ENCODE data around the gene POU2F3. TPM values are rescaled to one million over a fixed set of nuclear protein-coding genes. Genes with fewer than 3 reads are reported as not detected.

Gene POU2F3
- total RNA-seq, 1 experiment from 2014 or later: not detected

GRCh38 chr11:120197251-120197891, 42.6 kb upstream of the POU2F3 start:
- POLR2A ChIA-PET: no interaction called here
- no peaks in the 10 kb centered on the region for H3K27me3 Mint-ChIP-seq (ENCODE audit: insufficient read depth, unreplicated experiment)
- no TSS peak for BruUV-seq (replicated peaks)
- no peak for TF ChIP-seq CTCF (IDR thresholded peaks at IDR 0.05; ENCODE audit: insufficient read depth in 1 of 2, low read depth in 1 of 2, low read length in 1 of 2, severe bottlenecking in 1 of 2, unreplicated experiment in 1 of 2)
- H3K4me3 Mint-ChIP-seq (ENCODE audit: unreplicated experiment): no peak overlapping the region
- Histone ChIP-seq H3K4me3 (ENCODE audit: low read depth, low read length) (no peak overlapping the region), H3K36me3 (ENCODE audit: control insufficient read depth, insufficient read depth, low read length) (no peaks in the 10 kb centered on the region), H3K27me3 (replicated peaks; ENCODE audit: control insufficient read depth, insufficient read depth, low read length) (no peaks in the 10 kb centered on the region), H3K9me3 (no peaks in the 10 kb centered on the region), H3K4me1 (peaks cover 14% of the 10 kb centered on the region)
- H3K27ac Mint-ChIP-seq (ENCODE audit: unreplicated experiment): no peak overlapping the region
- no peak for DNase-seq
- CTCF ChIA-PET: interaction anchor here (0.6 to 1.0 kb wide), 4 partner anchors 15 to 550 kb away, joined by 3 to 8 read pairs (median 3); no protein-coding TSS in a partner anchor
- no peaks in the 10 kb centered on the region for H3K36me3 Mint-ChIP-seq (ENCODE audit: insufficient read depth, unreplicated experiment)
- intact Hi-C loops (cut with micrococcal nuclease; ENCODE audit: unreplicated experiment): no loop called here
- peaks cover 9% of the 10 kb centered on the region for H3K4me1 Mint-ChIP-seq (ENCODE audit: low read depth, unreplicated experiment)
- no peaks in the 10 kb centered on the region for H3K9me3 Mint-ChIP-seq (ENCODE audit: unreplicated experiment)

- ChIA-PET POLR2A (no interaction called here), CTCF (interaction anchor here (0.7 kb wide), 1 partner anchor 101 kb away, joined by 3 read pairs; no protein-coding TSS in a partner anchor)
Measured at GRCh38 chr11:120197977-120198376, 42.0 kb upstream of the POU2F3 start.

GRCh38 chr11:120198403-120198786, 41.5 kb upstream of the POU2F3 start:
- no peak overlapping the region for H3K4me3 Mint-ChIP-seq (ENCODE audit: unreplicated experiment)
- H3K36me3 Mint-ChIP-seq (ENCODE audit: insufficient read depth, unreplicated experiment): no peaks in the 10 kb centered on the region
- no TSS peak for BruUV-seq (replicated peaks)
- no peaks in the 10 kb centered on the region for H3K27me3 Mint-ChIP-seq (ENCODE audit: insufficient read depth, unreplicated experiment)
- peaks cover 9% of the 10 kb centered on the region for H3K4me1 Mint-ChIP-seq (ENCODE audit: low read depth, unreplicated experiment)
- intact Hi-C loops (cut with micrococcal nuclease; ENCODE audit: unreplicated experiment): no loop called here
- Histone ChIP-seq H3K9me3 (no peaks in the 10 kb centered on the region), H3K4me1 (peaks cover 14% of the 10 kb centered on the region), H3K36me3 (ENCODE audit: control insufficient read depth, insufficient read depth, low read length) (no peaks in the 10 kb centered on the region), H3K4me3 (ENCODE audit: low read depth, low read length) (no peak overlapping the region), H3K27me3 (replicated peaks; ENCODE audit: control insufficient read depth, insufficient read depth, low read length) (no peaks in the 10 kb centered on the region)
- TF ChIP-seq CTCF (IDR thresholded peaks at IDR 0.05; ENCODE audit: insufficient read depth in 1 of 2, low read depth in 1 of 2, low read length in 1 of 2, severe bottlenecking in 1 of 2, unreplicated experiment in 1 of 2): no peak
- no peaks in the 10 kb centered on the region for H3K9me3 Mint-ChIP-seq (ENCODE audit: unreplicated experiment)
- no peak overlapping the region for H3K27ac Mint-ChIP-seq (ENCODE audit: unreplicated experiment)
- POLR2A ChIA-PET: no interaction called here
- DNase-seq: no peak
- CTCF ChIA-PET: interaction anchor here (0.7 kb wide), 1 partner anchor 101 kb away, joined by 3 read pairs; no protein-coding TSS in a partner anchor

More at GRCh38 chr11:120197977-120198376, 42.0 kb upstream of the POU2F3 start:
- DNase-seq: no peak
- Histone ChIP-seq H3K9me3 (no peaks in the 10 kb centered on the region), H3K27me3 (replicated peaks; ENCODE audit: control insufficient read depth, insufficient read depth, low read length) (no peaks in the 10 kb centered on the region), H3K4me1 (peaks cover 14% of the 10 kb centered on the region), H3K4me3 (ENCODE audit: low read depth, low read length) (no peak overlapping the region), H3K36me3 (ENCODE audit: control insufficient read depth, insufficient read depth, low read length) (no peaks in the 10 kb centered on the region)
- Mint-ChIP-seq H3K27me3 (ENCODE audit: insufficient read depth, unreplicated experiment) (no peaks in the 10 kb centered on the region), H3K9me3 (ENCODE audit: unreplicated experiment) (no peaks in the 10 kb centered on the region), H3K4me1 (ENCODE audit: low read depth, unreplicated experiment) (peaks cover 9% of the 10 kb centered on the region), H3K36me3 (ENCODE audit: insufficient read depth, unreplicated experiment) (no peaks in the 10 kb centered on the region), H3K4me3 (ENCODE audit: unreplicated experiment) (no peak overlapping the region), H3K27ac (ENCODE audit: unreplicated experiment) (no peak overlapping the region)
- no peak for TF ChIP-seq CTCF (IDR thresholded peaks at IDR 0.05; ENCODE audit: insufficient read depth in 1 of 2, low read depth in 1 of 2, low read length in 1 of 2, severe bottlenecking in 1 of 2, unreplicated experiment in 1 of 2)
- intact Hi-C loops (cut with micrococcal nuclease; ENCODE audit: unreplicated experiment): no loop called here
- no TSS peak for BruUV-seq (replicated peaks)
